Fibroblast of lung (primary cell): ENCODE results near the gene PDLIM4.

ENCODE experiments used
- EZH2 ChIP-seq: IDR thresholded peaks from 2 replicates; pipeline ENCODE4 v1.5.1; 2012; ENCODE audit warnings: low read length, control low read depth, mild to moderate bottlenecking; ENCODE audit errors: missing control alignments
- TF ChIP-seq, protein P1 (sequence below), 2 donors: IDR thresholded peaks in 1 of 2; conservative IDR thresholded peaks in 1 of 2; 1 replicate in 1 of 2; 2 replicates in 1 of 2; pipeline ENCODE4 v1.5.1; 2011 to 2012; ENCODE audit warnings: low read length in 2 of 2, control low read depth in 1 of 2, inconsistent platforms in 1 of 2, low read depth in 1 of 2, mild to moderate bottlenecking in 1 of 2

DNA sequence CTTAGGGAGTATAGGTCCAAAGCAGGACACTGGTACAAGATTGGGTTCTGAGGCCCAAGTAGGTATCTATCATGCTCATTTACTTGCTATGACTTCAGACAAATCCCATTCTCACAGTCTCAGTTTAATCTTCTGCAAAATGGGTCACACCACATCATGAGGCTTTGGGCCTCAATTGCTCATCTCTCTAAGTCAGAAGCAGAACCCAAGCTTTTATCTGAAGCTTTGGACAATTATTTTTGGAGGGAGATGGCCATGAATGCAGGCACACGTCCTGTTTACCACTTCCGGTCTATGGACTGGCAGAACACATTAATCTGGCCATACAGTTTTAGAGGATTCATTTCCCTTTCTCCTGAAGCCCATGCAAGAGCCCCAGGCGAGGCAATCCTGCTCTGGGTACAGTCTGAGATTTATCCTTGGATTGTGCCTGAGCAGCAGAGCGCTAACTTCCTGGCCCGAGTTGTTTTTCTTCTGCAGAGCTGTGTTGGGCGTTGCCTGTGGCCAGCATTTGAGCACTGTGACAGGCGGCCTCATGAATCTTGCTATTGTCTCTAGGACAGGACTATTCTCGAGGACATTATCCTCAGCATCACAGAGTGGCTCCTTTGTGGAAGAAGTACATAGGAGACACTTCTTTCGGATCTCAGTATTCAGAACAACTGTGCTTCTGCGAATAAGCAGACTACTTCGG is 52.8 kb downstream of the PDLIM4 start:
- no peak for TF ChIP-seq EZH2
- TF ChIP-seq, protein P1, sequence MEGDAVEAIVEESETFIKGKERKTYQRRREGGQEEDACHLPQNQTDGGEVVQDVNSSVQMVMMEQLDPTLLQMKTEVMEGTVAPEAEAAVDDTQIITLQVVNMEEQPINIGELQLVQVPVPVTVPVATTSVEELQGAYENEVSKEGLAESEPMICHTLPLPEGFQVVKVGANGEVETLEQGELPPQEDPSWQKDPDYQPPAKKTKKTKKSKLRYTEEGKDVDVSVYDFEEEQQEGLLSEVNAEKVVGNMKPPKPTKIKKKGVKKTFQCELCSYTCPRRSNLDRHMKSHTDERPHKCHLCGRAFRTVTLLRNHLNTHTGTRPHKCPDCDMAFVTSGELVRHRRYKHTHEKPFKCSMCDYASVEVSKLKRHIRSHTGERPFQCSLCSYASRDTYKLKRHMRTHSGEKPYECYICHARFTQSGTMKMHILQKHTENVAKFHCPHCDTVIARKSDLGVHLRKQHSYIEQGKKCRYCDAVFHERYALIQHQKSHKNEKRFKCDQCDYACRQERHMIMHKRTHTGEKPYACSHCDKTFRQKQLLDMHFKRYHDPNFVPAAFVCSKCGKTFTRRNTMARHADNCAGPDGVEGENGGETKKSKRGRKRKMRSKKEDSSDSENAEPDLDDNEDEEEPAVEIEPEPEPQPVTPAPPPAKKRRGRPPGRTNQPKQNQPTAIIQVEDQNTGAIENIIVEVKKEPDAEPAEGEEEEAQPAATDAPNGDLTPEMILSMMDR (conservative IDR thresholded peaks at IDR 0.05 in 1 of 2, IDR thresholded peaks at IDR 0.05 in 1 of 2; ENCODE audit: low read depth in 1 of 2, low read length in 2 of 2): no peak
